HuH-7.5 (cell line): ENCODE results near the gene UTS2.
A peak's percentile ranks its signal among the peaks of the same experiment; 100 is the strongest.

Experiments used
- DNase-seq: peaks from one replicate; pipeline ENCODE4 v3.0.0; 2011; ENCODE audit warnings: low spot score

UTS2 gene

DNA sequence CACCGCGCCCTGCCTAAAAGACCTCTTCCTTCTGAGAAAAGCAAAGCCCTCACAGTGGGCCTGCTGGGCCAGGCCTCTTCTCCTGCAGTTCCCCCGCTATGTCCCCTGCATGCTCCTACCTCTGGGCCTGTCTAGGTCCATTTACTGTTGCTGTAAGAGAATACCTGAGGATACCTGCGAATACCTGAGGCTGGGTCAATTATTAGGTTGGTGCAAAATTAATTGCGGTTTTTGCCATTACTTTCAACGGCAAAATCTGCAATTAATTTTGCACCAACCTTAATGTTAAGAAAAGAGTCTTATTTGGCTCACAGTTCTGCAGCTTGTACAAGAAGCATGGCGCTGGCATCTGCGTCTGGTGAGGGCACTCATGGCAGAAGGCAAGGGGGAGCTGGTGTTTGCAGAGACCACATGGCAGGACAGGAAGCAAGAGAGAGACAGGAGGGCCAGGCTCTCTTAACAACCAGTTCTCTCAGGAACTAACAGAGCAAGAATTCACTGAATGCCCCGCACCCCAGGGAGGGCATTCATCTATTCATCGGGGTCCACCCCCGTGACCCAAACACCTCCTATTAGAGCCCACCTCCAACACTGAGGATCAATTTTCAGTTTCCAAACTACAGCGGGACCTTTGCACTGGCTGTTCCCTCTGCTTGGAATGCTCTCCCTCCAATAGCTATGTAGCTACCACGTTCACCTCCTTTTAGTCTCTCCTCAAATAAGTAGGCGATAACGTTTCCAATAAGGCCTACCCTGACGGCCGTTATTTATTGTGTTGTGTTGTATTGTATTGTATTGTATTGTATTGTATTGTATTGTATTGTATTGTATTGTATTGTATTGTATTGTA is 9.6 kb upstream of the UTS2 start:
- no peak for DNase-seq

DNA sequence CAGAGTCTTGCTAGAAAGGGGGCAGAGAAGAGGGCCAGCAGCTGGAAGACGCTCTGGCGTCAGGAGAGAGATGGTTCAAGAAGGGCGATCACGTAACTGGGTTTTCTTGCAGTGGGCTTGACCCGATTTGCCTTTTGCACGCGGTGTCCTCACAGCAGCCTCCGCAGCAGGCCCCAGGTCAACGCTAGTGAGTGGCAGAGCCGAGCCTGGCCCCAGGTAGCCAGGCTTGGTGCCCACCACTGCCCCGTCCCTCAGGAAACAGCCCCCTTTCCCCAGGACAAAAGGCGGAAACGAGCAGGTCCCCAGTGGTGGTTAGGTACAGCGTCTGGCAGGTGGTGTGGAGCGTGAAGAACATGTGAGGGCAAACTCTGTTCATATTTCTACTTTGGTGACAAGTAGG is 8.6 kb upstream of the UTS2 start:
- no peak for DNase-seq

DNA sequence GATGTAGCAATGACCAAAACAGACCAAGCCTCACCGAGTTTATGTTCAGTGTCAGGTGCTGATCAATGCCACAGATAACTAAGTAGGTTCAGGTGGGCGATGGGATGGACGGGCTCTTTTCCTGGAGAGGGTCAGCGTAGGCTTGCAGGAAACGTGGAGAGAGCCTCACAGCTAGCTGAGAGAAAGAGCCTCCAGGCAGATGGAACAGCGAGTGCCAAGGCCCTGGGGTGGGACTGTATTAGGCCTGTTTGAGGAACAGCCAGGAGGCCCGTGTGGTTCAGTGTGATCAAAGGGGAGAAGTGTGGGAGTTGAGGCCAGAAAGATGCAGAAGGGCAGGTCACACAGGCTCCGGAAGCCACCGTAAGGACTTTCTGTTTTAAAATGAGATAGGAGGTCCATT is 7.3 kb upstream of the UTS2 start:
- no peak for DNase-seq

DNA sequence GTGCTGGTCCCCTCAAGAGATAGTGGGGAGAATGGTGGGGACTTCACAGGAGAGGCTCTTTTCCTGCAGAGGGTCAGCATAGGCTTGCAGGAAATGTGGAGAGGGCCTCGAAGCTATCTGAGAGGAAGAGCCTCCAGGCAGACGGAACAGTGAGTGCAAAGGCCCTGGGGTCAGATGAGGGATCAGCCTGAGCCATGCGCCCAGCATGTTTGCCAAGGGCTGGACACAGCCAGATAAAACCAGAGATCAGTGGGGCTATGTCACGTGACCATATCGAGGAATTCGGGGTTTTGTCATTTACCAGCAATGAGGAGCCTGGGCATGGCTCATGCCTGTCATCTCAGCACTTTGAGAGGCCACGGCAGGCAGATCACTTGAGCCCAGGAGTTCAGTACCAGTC is 6.5 kb upstream of the UTS2 start:
- no peak for DNase-seq

DNA sequence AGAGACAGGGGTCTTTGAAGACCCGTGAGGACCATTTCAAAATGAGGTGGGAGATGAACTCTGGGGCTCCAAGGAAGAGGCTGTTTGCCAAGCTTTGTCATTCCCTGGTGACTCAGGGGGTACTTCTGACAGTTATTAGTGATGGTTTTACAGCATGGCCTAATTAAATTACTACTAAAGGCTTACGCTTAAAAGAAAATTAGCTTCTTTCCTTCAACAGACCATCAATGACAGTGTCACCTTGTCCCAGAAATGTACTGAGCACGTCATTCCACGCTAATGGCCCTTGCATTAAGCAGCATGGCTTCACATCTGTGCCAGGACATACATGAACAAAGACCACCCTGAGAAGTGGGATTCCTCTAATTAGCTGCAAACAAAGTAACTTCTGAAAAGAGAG is 5.1 kb upstream of the UTS2 start:
- DNase-seq: no peak

DNA sequence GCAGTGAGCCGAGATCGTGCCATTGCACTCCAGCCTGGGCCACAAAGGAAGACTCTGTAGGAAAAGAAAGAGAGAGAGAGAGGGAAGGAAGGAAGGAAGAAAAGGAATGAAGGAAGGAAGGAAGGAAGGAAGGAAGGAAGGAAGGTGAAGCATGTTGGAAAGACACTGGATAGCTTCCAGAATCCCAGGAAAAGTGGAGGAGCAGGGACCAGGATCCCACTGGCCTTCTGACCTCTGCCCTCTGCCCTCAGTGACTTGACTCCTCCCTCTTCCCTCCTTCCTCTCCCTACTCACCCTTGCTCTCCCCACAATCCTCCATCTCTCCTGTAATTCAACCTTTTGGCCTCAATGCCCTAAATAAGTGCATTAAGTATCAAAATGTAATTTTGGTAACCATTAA is 4.1 kb upstream of the UTS2 start:
- DNase-seq: no peak

DNA sequence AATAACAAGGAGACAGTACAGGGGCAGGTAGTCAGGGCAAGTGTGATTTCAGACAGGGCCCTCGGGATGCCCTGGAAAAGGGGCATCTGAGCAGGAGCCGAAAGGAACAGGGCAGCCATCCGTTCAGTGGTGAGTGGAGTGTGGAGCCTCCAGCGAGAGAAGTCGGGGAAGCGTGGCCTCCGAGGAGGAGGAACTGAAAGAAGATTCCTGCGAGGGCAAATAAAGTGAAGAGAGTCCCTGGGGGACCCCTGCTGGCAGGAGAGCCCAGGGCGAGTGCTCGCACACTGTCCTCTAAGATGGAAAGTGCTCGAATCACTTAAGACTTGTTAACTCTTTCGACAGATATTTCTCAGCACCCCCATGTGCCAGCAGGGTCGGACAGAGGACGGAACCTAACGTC is 3.5 kb upstream of the UTS2 start:
- peak; percentile 20 for DNase-seq

DNA sequence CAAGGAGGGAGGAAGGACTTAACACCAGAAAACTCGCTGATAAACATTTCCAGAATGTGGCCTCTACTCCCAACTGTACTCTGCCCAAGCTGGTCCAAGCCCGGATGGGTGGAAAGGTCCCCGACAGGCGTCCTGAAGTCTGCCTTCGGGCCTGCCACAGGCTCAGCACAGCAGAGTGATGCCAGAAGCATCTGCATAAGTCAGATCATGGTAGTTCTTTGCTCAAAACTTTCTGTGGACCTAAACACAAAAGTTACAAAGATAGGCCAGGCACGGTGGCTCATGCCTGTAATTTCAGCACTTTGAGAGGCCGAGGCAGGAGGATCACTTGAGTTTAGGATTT is 790 bp upstream of the UTS2 start:
- no peak for DNase-seq

DNA sequence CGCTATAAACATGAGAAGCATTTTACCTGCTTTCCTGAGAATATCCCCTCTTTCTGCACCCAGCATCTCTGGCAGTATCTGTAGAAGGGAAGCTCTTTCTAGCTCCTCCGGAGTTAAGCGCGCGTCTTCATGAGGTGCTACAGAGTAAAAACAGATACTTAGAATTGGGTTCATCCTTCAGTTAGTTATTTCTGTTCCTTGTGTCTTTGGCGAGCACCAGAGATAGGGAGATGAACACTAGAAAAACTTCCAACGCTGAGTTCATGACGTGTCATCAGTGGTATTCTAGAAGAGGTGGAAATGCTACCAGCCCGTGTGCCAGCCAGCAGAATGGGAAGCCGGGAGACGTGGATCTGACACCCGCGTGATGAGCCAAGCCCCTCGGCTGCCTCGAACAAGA is 2.1 kb downstream of the UTS2 start:
- no peak for DNase-seq

DNA sequence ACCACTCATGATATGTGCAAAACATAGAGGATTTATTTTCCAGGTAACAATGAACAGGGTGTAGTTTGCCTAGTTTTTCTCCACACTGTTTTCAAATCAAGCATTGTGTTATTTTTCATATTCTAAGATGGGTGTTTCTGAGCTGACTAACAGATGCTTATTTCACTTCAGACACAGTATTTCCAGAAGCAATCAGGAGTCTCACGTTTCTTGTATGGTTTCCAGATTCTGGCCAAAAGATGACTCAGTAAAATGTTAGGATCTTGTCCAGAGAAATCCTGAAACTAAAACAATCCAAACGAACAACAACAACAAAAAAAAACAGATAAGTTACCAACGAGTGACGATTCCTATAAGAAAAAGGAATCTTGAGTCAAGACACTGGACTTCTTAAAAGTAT is 5.3 kb downstream of the UTS2 start:
- DNase-seq: no peak

DNA sequence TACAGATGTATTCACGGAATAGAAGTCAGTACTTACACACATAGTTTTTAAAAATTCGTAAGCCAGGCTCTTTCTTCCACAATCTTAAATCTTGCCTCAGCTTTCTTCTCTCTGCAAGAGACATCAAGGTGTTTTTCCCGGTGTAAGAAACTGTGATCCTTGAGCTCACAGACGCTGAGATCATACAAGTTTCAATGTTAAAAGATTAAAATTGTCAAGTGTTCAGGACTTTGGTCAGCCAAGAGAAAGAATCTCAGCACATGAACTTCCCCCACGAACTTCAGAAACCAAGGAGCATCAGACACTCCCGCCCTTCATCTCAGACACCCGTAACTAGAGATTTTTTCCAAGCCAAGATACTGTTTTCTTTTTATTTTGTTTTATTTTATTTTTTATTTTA is 6.2 kb downstream of the UTS2 start:
- DNase-seq: no peak

DNA sequence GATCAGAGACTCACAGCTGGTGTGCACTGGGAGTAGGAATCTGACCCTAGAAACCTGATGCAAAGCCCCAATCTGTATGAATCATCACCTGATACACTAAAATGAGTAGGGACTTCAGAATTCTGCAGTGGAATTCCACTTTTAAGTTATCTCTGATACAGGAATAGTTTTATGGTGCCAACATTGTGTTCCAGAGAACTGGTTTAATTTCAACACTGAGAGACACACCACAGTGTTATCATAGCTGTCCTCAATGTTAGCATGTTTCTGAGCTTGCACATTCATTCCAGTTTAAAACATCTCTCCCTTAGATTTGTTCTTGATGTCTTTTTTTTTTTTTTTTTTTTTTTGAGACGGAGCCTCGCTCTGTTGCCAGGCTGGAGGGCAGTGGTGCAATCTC is 7.1 kb downstream of the UTS2 start:
- DNase-seq: no peak

DNA sequence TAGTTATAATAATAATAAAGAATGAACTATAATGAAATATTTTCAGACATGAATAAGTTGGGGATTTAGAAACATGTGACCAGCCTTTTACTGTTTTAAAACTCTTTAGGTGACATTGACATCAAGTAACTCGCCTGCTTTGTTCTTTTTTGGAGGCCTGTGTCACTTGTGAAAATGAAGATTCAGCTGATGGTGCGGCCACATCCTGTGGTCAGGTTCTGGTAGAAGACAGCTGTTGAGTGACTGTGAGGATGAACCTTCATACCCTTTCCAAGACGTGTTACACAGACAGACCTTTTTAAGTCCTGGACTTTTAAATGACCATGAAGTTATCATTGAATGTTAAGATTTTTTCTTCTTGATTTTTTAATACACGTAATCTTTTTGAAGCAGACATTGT is 10.3 kb downstream of the UTS2 start:
- no peak for DNase-seq

DNA sequence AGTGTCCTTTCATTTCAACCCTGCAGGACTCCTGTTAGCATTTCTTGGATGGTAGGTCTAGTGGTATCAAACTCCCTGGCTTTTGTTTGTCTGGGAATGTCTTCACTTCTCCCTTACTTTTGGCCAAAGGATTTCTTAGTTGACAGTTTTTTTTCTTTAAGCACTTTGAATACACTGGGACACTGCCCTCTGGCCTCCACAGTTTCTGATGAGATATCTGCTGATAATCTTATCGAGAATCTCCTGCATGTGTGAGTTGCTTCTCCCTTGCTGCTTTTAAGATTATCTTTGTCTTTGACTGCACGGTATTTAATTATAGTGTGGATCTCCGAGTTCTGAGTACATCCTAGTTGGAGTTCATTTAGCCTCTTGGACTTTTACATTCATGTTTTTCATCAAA is 13.3 kb downstream of the UTS2 start:
- DNase-seq: no peak

DNA sequence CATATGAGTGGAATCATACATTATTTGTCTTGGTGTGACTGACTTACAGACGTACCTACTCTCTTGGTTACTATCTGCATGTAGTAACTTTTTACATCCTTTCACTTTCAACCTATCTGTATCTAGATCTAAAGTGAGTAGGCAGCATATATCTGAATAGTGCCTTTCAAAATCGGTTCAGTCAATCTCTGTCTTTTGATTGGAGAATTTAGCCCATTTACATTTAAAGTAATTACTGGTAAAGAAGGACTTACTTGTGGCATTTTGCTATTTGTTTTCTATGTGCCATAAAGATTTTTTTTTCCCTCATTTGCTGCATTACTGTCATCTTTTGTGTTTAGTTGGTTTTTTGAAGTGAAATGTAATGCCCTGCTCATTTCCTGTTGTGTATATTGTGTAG is 14.2 kb downstream of the UTS2 start:
- DNase-seq: no peak

DNA sequence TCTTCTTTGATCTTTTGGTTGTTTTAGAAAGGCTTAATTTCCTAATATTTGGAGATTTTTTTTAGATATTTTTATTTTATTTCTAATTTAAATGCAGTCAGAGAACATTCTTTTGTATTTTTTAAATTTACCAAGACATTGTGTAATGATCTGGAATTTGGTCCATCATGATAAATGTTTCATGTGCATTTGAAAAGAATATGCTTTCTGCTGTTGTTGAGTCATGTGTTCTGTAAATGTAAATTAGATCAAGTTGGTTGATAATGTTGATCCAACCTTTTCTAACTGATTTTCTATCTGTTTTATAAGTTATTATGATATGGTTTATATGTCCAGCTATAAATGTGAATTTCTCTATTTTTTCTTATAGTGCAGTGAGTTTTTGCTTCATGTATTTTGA is 19.8 kb downstream of the UTS2 start:
- DNase-seq: no peak

DNA sequence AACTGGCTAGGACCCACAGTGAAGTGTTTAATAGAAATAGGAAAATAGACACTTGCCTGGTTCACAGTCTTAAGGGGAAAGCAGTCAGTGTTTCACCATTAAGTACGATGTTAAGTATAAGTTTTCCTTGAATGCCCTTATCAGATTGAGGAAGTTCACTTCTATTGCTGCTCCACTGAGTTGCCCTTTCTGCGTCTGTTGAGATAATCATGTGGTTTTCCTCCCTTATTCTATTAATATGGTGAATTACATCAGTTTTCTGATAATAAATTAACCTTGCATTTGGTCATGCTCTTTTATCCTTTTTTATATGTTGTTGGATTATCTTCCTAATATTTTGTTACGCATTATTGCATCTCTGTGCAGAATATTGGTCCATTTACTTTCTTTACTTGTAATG is 21.4 kb downstream of the UTS2 start:
- no peak for DNase-seq

DNA sequence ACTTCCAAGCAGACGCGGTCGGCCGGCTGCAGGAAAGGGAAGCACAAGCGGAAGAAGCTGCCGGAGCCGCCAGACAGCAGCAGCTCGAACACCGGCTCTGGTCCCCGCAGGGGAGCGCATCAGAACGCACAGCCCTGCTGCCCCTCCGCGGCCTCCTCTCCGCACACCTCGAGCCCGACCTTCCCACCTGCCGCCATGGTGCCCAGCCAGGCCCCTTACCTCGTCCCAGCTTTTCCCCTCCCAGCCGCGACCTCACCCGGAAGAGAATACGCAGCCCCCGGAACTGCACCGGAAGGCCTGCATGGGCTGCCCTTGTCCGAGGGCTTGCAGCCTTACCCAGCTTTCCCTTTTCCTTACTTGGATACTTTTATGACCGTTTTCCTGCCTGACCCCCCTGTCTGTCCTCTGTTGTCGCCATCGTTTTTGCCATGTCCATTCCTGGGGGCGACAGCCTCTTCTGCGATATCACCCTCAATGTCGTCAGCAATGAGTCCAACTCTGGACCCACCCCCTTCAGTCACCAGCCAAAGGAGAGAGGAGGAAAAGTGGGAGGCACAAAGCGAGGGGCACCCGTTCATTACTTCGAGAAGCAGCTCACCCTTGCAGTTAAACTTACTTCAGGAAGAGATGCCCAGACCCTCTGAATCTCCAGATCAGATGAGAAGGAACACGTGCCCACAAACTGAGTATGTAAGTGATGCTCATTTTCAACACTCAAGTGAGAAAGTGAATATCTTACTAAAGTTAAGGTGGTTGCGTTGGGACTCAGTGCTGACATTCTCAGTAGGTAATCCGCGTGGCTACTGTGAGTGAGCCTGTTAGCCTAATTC is 25.5 kb downstream of the UTS2 start:
- no peak for DNase-seq

DNA sequence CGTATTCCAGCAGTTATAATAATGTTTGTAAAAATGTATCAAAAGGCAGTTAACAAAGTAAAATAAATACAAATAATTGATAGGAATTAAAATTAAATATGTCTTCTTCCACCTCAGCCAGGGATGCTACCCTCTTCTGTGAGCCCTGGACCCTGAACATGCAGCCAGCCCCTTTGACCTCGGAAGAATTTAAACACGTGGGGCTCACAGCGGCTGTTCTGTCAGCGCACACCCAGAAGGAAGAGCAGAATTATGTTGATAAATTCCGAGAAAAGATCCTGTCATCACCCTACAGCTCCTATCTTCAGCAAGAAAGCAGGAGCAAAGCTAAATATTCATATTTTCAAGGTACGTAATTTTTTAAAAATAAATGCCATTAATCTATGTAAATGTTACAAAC is 26.5 kb downstream of the UTS2 start:
- no peak for DNase-seq

DNA sequence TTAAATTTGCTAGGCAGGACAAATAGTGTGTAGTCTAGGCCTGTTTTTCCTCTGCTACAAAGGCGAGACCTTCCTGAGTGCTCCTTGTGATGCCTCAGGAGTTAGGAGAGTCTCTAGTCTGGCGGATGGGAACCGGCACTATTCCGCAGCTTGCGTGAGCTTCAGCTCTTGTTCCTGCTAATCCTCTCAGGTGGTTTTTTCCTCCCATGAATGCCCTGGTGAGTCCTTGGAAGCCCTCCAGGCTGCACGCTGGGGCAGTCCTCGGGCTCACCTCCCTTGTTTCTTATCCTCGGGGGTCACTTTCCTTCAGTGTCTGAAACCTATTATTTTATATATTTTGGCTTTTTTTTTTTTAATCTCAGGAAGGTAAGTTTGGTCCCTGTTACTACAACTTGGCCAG is 28.2 kb downstream of the UTS2 start:
- no peak for DNase-seq

DNA sequence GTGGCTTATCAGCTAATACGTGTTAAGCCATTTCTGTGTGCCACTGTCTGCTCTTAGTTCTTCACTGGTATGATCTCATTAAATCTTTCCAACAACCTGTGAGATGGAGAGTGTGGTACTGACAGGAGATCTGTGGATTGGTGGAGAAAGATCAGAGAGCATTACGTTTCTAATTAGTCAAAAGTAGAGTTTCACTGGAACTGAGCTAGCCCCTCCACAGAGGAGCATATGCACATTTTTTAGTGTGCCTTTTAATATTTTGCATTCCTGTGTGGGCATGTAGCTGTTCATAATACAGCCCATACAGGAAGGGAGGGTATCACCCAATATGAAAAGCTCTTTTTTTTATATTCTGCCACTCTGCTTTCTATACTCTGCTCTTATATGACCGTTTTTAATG is 31.6 kb downstream of the UTS2 start:
- no peak for DNase-seq

DNA sequence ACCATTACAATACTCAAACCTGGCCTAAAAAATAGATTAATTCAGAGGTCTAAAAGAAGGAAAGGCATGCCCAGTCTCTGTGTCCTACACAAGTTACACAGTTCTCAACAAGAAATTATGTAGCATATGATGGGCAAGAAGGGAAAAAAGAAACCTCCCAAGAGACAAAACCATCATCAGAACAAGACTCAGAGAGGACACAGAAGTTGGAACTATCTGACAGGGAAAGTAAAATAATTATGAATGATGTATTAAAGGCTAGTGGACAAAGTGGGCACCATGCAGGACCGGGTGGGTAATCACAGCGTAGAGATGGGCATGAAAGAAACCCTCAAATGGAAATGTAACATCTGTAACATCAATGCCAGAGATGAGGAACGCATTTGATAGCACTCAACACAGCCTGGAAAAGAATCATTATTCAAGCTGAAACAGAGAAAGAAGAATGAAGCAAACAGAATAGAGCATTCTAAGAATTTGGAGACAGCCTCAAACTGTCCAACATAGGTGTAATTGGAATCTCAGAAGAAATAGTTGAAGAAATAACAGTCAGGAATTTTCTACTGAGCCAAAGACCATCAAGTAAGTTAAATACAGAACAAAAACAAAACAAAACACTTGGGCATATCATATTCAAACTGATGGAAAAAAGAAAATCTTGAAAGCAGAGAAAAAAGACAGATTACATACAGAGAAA is 39.0 kb downstream of the UTS2 start:
- DNase-seq: no peak

DNA sequence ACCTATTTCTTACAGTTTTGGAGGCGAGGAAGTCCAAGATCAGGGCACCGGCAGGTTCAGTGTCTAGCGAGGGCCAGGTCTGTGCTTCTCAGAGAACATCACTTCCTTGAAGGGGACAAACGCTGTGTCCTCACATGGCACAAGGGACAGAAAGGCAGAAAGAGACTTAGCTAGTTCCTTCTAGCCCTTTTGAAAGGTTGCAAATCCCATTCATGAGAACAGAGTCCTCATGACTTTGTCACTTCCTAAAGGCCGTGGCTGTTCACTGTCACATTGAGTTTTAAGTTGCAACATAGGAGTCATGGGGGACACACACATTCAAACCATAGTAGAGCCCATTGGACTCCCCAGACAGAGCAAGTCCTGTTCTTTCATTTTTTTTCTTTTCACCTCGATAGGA is 41.4 kb downstream of the UTS2 start:
- no peak for DNase-seq
